ENCODE measurements around the gene TINAG. TPM values are rescaled to one million over a fixed set of nuclear protein-coding genes. Genes with fewer than 3 reads are reported as not detected.

TINAG gene
- total RNA-seq, 1 donor, result not detected

DNA sequence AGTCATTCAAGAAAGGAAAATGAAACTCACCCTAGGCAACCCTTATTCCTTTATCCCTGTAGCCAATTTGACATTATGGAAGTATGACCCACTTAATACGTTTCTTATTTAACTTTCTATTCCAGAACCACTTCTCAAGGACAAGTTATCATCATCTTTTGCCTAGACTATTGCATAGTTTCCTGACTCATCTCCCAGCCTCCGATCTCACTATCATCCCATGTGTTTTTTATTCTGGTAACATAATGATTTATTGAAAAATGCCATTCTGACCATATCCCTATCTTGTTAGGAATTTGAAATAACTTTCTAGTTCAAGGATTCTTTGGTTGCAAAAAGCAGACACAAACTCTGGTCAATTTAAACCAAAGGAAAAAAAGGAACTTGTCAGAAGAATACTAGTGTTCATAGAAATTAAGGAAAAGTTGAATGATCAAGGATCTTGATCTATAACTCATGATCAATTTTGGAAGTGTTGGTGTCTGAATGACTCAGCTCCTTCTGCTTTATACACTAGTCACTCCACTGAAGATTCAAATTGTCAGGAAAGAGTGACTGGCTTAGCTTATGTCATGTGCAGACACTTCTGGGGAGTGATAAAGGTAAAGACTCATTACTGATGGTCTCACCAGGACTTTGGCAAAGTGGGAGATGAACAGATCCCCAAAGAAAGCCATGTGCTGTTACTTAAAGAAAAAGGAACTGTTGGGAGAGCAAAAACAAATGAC lies 8.5 kb upstream of the TINAG start:
- TF ChIP-seq, protein P1, sequence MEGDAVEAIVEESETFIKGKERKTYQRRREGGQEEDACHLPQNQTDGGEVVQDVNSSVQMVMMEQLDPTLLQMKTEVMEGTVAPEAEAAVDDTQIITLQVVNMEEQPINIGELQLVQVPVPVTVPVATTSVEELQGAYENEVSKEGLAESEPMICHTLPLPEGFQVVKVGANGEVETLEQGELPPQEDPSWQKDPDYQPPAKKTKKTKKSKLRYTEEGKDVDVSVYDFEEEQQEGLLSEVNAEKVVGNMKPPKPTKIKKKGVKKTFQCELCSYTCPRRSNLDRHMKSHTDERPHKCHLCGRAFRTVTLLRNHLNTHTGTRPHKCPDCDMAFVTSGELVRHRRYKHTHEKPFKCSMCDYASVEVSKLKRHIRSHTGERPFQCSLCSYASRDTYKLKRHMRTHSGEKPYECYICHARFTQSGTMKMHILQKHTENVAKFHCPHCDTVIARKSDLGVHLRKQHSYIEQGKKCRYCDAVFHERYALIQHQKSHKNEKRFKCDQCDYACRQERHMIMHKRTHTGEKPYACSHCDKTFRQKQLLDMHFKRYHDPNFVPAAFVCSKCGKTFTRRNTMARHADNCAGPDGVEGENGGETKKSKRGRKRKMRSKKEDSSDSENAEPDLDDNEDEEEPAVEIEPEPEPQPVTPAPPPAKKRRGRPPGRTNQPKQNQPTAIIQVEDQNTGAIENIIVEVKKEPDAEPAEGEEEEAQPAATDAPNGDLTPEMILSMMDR (IDR thresholded peaks at IDR 0.05; ENCODE audit: insufficient read depth, low read length), result no peak
- no peak overlapping the region for H3K4me3 ChIP-seq (ENCODE audit: low read depth, low read length)
- peak; percentile 47 for DNase-seq (ENCODE audit: low read depth)

- no peak for DNase-seq (ENCODE audit: low read depth)
- TF ChIP-seq, protein P1 (IDR thresholded peaks at IDR 0.05; ENCODE audit: insufficient read depth, low read length), result no peak
- no peak overlapping the region for H3K4me3 ChIP-seq (ENCODE audit: low read depth, low read length)
Measured at GRCh38 chr6:54301770-54302169, 6.5 kb upstream of the TINAG start.

GRCh38 chr6:54307439-54307910 lies 766 bp upstream of the TINAG start:
- TF ChIP-seq, protein P1 (IDR thresholded peaks at IDR 0.05; ENCODE audit: insufficient read depth, low read length), result no peak
- no peak overlapping the region for H3K4me3 ChIP-seq (ENCODE audit: low read depth, low read length)
- no peak for DNase-seq (ENCODE audit: low read depth)

DNA sequence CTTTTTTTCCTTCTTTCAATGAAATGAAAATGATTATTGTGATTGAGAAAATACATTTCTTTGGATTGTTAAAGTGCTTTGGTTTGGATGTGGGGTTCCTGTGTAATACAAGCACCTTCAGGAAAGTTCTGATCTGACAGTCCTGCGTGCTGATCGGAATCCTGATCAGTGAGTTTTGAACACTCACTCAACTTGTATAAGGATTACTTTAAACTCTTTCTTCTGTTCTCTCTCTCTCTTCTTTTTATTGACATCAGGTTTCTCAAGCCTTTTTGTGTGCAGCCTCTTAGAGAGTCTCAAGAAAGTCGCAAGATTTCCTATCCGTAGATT lies 710 bp downstream of the TINAG start:
- DNase-seq (ENCODE audit: low read depth), result no peak
- H3K4me3 ChIP-seq (ENCODE audit: low read depth, low read length), result no peak overlapping the region
- TF ChIP-seq, protein P1 (IDR thresholded peaks at IDR 0.05; ENCODE audit: insufficient read depth, low read length), result no peak

- no peak overlapping the region for H3K4me3 ChIP-seq (ENCODE audit: low read depth, low read length)
- DNase-seq (ENCODE audit: low read depth), result no peak
- TF ChIP-seq, protein P1 (IDR thresholded peaks at IDR 0.05; ENCODE audit: insufficient read depth, low read length), result no peak
Measured at GRCh38 chr6:54310377-54311152, 2.3 kb downstream of the TINAG start.

GRCh38 chr6:54315656-54316055 lies 7.4 kb downstream of the TINAG start:
- H3K4me3 ChIP-seq (ENCODE audit: low read depth, low read length), result no peak overlapping the region
- TF ChIP-seq, protein P1 (IDR thresholded peaks at IDR 0.05; ENCODE audit: insufficient read depth, low read length), result no peak
- DNase-seq (ENCODE audit: low read depth), result no peak
